ENCODE measurements around the gene TMEM126B. TPM values are rescaled to one million over a fixed set of nuclear protein-coding genes. Genes with fewer than 3 reads are reported as not detected.
A peak's percentile ranks its signal among the peaks of the same experiment; 100 is the strongest.
"Not testable (repeated sequence)": the region's sequence is repeated elsewhere in the genome, so short reads cannot be mapped to it uniquely, and the experiment has no call there.

Gene TMEM126B
- total and polyA plus RNA-seq, 7 experiments from 2014 or later: 22.1 to 59.3 (median 42.1) TPM

DNA sequence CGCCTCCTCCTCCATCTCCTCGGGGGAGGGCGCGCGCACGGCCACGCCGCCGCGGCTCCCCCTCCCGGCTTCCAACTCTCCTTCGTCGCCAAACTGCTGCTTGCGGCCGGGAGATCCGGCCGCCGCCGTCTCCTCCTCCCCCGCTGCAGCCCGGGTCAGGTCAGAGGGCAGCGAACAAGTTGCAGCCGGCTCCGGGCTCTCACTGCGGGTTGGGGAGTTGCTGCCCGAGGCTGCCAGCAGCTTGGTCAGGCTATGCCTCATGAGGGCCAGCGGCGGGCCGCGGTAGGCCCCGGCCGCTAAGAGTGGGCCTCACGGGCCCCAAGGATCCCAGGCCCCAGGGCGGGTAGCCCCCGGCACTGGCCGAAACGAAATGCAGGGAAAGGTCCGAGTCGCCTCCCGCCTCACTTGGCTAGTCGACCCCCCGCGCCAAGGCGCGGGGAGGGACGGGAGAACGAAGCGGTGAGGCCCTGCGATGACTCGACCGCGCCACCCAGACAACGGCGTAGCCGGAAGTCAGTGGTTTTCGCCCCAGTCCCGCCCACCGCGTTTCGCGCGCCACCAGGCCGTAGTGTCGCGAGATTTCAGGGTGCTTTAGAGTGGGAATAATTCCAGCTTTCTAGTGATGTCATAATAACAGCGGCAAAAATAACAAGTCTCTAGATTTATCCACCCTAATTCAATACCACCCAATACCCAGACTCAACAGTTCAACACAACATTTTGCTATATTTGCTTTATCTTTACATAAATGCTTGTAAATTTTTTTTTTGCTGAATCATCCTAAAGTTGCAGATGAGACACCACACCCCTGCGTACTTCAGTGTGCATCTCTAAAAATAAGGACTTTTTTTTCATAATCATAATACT lies 36.5 kb downstream of the TMEM126B start, which contains the start of gene CREBZF:
TSS of gene CREBZF (minus strand) at position 515 of the 867 bp plus-strand sequence. CDS start at position 261, 254 bp downstream.
- Mint-ChIP-seq H3K27me3 (peaks cover 0 to 5% (median 0%) of the 10 kb centered on the region in 5 donors), H3K4me1 (peaks cover 29 to 55% (median 39%) of the 10 kb centered on the region in 7 donors), H3K36me3 (peaks cover 3 to 26% (median 9%) of the 10 kb centered on the region in 5 donors), H3K27ac (peak within 1 kb of the TSS; percentile 96 to 100 (median 99)), H3K4me3 (peak within 1 kb of the TSS; percentile 93 to 100 (median 99)), H3K9me3 (peaks cover 0 to 1% (median 0%) of the 10 kb centered on the region in 11 donors)
- Histone ChIP-seq H3K36me3 (ENCODE audit: control insufficient read depth in 2 of 3, insufficient read depth in 3 of 3, low read length in 3 of 3) (peaks cover 0 to 8% (median 7%) of the 10 kb centered on the region in 3 experiments), H3K27ac (ENCODE audit: low read depth, low read length) (peak within 1 kb of the TSS; percentile 99), H3K4me3 (ENCODE audit: low read length) (peak within 1 kb of the TSS; percentile 97), H3K9me3 (ENCODE audit: control insufficient read depth in 2 of 3, low read length in 3 of 3) (no peaks in the 10 kb centered on the region), H3K27me3 (ENCODE audit: control insufficient read depth in 2 of 2, insufficient read depth in 2 of 2, low read length in 2 of 2) (no peaks in the 10 kb centered on the region), H3K4me1 (ENCODE audit: control insufficient read depth in 2 of 2, insufficient read depth in 2 of 2, low read length in 2 of 2) (peaks cover 19 to 31% of the 10 kb centered on the region in 2 donors)
- intact Hi-C loops (cut with micrococcal nuclease): loop anchor here (1.0 to 10.0 kb wide), 15 partner anchors 17 to 940 kb away; partner anchors contain the start of genes EED (in 2 of the 2), HIKESHI (in 2 of the 2), PICALM (in 2 of the 2) and TMEM126A (in 2 of the 2)
- CTCF ChIA-PET: interaction anchor here (1.0 to 2.2 kb wide), 3 partner anchors 15 to 34 kb away, joined by 3 to 6 read pairs (median 6); partner anchors contain the start of gene TMEM126A
- ATAC-seq (peak; percentile 85), DNase-seq (peak; percentile 83 to 96 (median 92))
- POLR2A ChIA-PET: interaction anchor here (0.6 to 11.9 kb wide), 27 partner anchors 9 to 580 kb away, joined by 3 to 207 read pairs (median 4); partner anchors contain the start of genes CCDC83, DLG2, EED and TMEM126A

DNA sequence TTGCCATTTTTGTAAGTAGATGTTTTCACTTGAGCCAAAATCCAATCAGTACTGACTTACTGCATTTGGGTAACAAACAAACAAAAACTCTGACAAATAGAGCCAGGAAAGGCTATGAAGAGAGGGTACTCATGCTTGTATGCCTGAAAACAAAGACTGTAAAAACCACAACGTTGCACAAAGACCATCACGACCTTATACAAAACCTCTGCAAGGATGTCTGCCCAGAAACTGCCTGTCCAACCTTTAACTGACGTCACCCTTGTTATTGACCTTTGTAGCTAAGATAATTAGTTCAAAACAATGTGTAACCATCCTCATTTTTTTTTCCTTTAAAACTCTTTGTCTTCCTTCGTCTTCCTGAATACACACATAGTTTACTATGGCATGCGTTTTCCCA lies 37.3 kb downstream of the TMEM126B start:
- Histone ChIP-seq H3K9me3 (ENCODE audit: control insufficient read depth in 2 of 3, low read length in 3 of 3) (no peaks in the 10 kb centered on the region), H3K4me1 (ENCODE audit: control insufficient read depth in 2 of 2, insufficient read depth in 2 of 2, low read length in 2 of 2) (peaks cover 13 to 24% of the 10 kb centered on the region in 2 donors), H3K4me3 (ENCODE audit: low read length) (no peak overlapping the region), H3K27me3 (ENCODE audit: control insufficient read depth in 2 of 2, insufficient read depth in 2 of 2, low read length in 2 of 2) (no peaks in the 10 kb centered on the region), H3K36me3 (ENCODE audit: control insufficient read depth in 2 of 3, insufficient read depth in 3 of 3, low read length in 3 of 3) (peaks cover 0 to 8% (median under 1%) of the 10 kb centered on the region in 3 experiments), H3K27ac (ENCODE audit: low read depth, low read length) (peak overlapping the region; percentile 99)
- peaks cover 3 to 21% (median 7%) of the 10 kb centered on the region in 5 donors for H3K36me3 Mint-ChIP-seq
- ATAC-seq (no peak), DNase-seq (no peak)
- ChIA-PET CTCF (no interaction called here), POLR2A (interaction anchor here (2.1 to 11.9 kb wide), 2 partner anchors 16 to 42 kb away, joined by 6 to 207 read pairs; partner anchors contain the start of gene TMEM126A)
- intact Hi-C loops (cut with micrococcal nuclease): loop anchor here (1.0 to 10.0 kb wide), 6 partner anchors 17 to 941 kb away; partner anchors contain the start of gene EED (in 2 of the 2)
- peak overlapping the region; percentile 20 to 100 (median 98) for H3K4me3 Mint-ChIP-seq
- H3K4me1 Mint-ChIP-seq: peaks cover 20 to 46% (median 31%) of the 10 kb centered on the region in 7 donors
- peaks cover 0 to 1% (median 0%) of the 10 kb centered on the region in 11 donors for H3K9me3 Mint-ChIP-seq
- peak overlapping the region; percentile 68 to 100 (median 99) for H3K27ac Mint-ChIP-seq
- peaks cover 0 to 5% (median 0%) of the 10 kb centered on the region in 5 donors for H3K27me3 Mint-ChIP-seq

DNA sequence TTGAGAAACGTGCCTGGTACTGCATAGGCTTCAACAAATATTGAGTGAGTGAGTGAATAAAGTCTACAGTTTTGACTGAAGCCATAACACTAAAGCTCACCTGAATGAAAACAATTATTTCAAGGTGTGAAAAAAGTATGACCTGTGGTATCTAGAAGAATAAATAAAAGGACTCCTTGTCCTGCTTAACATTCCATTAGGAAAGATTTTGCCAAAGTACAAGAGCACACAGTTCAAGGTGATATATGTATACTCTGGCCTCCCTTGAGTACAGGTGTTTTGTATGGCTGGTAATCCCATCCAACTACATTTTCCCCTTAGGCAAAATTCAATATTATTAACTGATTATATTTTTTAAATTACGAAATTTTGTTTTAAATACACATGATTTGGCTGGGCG lies 38.3 kb downstream of the TMEM126B start:
- Histone ChIP-seq H3K4me3 (ENCODE audit: low read length) (no peak overlapping the region), H3K9me3 (ENCODE audit: control insufficient read depth in 2 of 3, low read length in 3 of 3) (no peaks in the 10 kb centered on the region), H3K27ac (ENCODE audit: low read depth, low read length) (no peak overlapping the region), H3K36me3 (ENCODE audit: control insufficient read depth in 2 of 3, insufficient read depth in 3 of 3, low read length in 3 of 3) (peaks cover 0 to 8% (median 0%) of the 10 kb centered on the region in 3 experiments), H3K4me1 (ENCODE audit: control insufficient read depth in 2 of 2, insufficient read depth in 2 of 2, low read length in 2 of 2) (peaks cover 6 to 16% of the 10 kb centered on the region in 2 donors), H3K27me3 (ENCODE audit: control insufficient read depth in 2 of 2, insufficient read depth in 2 of 2, low read length in 2 of 2) (no peaks in the 10 kb centered on the region)
- H3K9me3 Mint-ChIP-seq: peaks cover 0 to 4% (median 0%) of the 10 kb centered on the region in 11 donors
- no peak for DNase-seq
- no peak overlapping the region for H3K4me3 Mint-ChIP-seq
- H3K27me3 Mint-ChIP-seq: peaks cover 0 to 5% (median 0%) of the 10 kb centered on the region in 5 donors
- H3K4me1 Mint-ChIP-seq: peaks cover 11 to 37% (median 22%) of the 10 kb centered on the region in 7 donors
- POLR2A ChIA-PET: interaction anchor here (11.9 kb wide), 1 partner anchor 17 kb away, joined by 207 read pairs; the partner anchor contains the start of gene TMEM126A
- CTCF ChIA-PET: interaction anchor here (0.7 kb wide), 1 partner anchor 556 kb away, joined by 3 read pairs; no protein-coding TSS in a partner anchor
- H3K27ac Mint-ChIP-seq: peak overlapping the region in 1 of 9 donors; percentile 41
- intact Hi-C loops (cut with micrococcal nuclease): loop anchor here in 1 of 2 donors (10.0 kb wide), 1 partner anchor 942 kb away; no protein-coding TSS in a partner anchor
- ATAC-seq: no peak
- H3K36me3 Mint-ChIP-seq: peaks cover 0 to 17% (median 6%) of the 10 kb centered on the region in 5 donors

DNA sequence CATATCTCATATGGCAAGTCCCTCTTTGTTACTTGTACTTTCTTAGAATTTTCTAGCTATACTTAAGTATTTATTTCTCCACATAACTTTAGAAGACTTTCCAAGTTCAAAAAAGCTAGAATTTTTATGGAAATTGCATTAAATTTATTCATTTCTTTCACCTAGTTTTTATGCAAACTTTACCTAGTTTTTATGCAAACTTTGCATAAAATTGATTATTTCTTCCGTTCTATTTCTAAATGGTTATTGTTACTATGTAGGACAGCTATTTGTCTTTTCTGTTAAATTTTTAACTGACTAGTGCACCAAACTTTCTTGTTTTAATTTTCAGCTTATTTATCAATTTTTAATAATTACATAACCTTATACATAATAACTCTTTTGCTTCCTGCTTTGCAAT lies 39.8 kb downstream of the TMEM126B start:
- intact Hi-C loops (cut with micrococcal nuclease): loop anchor here in 1 of 2 donors (10.0 kb wide), 1 partner anchor 943 kb away; no protein-coding TSS in a partner anchor
- POLR2A ChIA-PET: interaction anchor here (0.7 to 1.3 kb wide), 4 partner anchors 12 to 40 kb away, joined by 3 to 4 read pairs (median 3); partner anchors contain the start of gene TMEM126B
- H3K4me3 Mint-ChIP-seq: peak overlapping the region in 1 of 10 donors; percentile 20
- DNase-seq: no peak
- H3K36me3 Mint-ChIP-seq: peaks cover 0 to 13% (median 6%) of the 10 kb centered on the region in 5 donors
- Histone ChIP-seq H3K36me3 (ENCODE audit: control insufficient read depth in 2 of 3, insufficient read depth in 3 of 3, low read length in 3 of 3) (peaks cover 0 to 8% (median 0%) of the 10 kb centered on the region in 3 experiments), H3K4me1 (ENCODE audit: control insufficient read depth in 2 of 2, insufficient read depth in 2 of 2, low read length in 2 of 2) (peaks cover 6 to 8% of the 10 kb centered on the region in 2 donors), H3K27me3 (ENCODE audit: control insufficient read depth in 2 of 2, insufficient read depth in 2 of 2, low read length in 2 of 2) (no peaks in the 10 kb centered on the region), H3K9me3 (ENCODE audit: control insufficient read depth in 2 of 3, low read length in 3 of 3) (no peaks in the 10 kb centered on the region), H3K27ac (ENCODE audit: low read depth, low read length) (no peak overlapping the region), H3K4me3 (ENCODE audit: low read length) (no peak overlapping the region)
- H3K9me3 Mint-ChIP-seq: peaks cover 0 to 7% (median 0%) of the 10 kb centered on the region in 11 donors
- peaks cover 6 to 24% (median 14%) of the 10 kb centered on the region in 7 donors for H3K4me1 Mint-ChIP-seq
- peaks cover 0 to 5% (median 0%) of the 10 kb centered on the region in 5 donors for H3K27me3 Mint-ChIP-seq
- CTCF ChIA-PET: interaction anchor here (0.6 kb wide), 1 partner anchor 165 kb away, joined by 3 read pairs; no protein-coding TSS in a partner anchor
- ATAC-seq: no peak
- no peak overlapping the region for H3K27ac Mint-ChIP-seq

DNA sequence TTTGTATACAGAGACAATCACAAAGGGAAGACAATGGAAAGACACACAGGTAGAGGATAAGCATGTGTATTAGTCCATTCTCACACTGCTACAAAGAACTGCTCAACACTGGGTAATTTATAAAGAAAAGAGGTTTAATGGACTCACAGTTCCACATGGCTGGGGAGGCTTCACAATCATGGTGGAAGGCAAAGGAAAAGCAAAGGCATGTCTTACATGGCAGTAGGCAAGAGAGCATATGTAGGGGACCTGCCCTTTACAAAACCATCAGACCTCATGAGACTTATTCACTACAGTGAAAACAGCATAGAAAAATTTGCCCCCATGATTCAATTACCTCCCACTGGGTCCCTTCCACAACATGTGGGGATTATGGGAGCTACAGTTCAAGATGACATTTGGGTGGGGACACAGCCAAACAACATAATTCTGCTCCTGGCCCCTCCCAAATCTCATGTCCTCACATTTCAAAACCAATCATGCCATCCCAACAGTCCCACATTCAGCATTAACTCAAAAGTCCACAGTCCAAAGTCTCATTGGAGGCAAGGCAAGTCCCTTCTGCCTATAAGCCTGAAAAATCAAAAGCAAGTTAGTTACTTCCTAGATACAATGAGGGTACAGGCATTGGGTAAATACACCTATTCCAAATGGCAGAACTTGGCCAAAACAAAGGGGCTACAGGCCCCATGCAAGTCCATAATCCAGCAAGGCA lies 42.7 kb downstream of the TMEM126B start:
- H3K4me1 Mint-ChIP-seq; H3K9me3 Mint-ChIP-seq; ATAC-seq; H3K27me3 Mint-ChIP-seq; H3K27ac Mint-ChIP-seq; H3K4me3 Mint-ChIP-seq; CTCF ChIA-PET; H3K27me3 ChIP-seq (ENCODE audit: control insufficient read depth in 2 of 2, insufficient read depth in 2 of 2, low read length in 2 of 2); H3K36me3 ChIP-seq (ENCODE audit: control insufficient read depth in 2 of 3, insufficient read depth in 3 of 3, low read length in 3 of 3); H3K9me3 ChIP-seq (ENCODE audit: control insufficient read depth in 2 of 3, low read length in 3 of 3); H3K36me3 Mint-ChIP-seq; intact Hi-C loops (cut with micrococcal nuclease); H3K4me3 ChIP-seq (ENCODE audit: low read length); H3K4me1 ChIP-seq (ENCODE audit: control insufficient read depth in 2 of 2, insufficient read depth in 2 of 2, low read length in 2 of 2); H3K27ac ChIP-seq (ENCODE audit: low read depth, low read length); DNase-seq; POLR2A ChIA-PET: not testable (repeated sequence)

All from naive thymus-derived CD4-positive, alpha-beta T cell (primary cell).